NOMO-1 treated with dmso at 0.1 percent for 144 hours (cell line): ENCODE data around the gene CDKN2C.
"Not testable (repeated sequence)": the region's sequence is repeated elsewhere in the genome, so short reads cannot be mapped to it uniquely, and the experiment has no call there.

Experiments
- DNase-seq: peaks from one replicate; lab custom pipeline; 2025; ENCODE audit not compliant: unreplicated experiment; lab: John Stamatoyannopoulos, UW

Gene CDKN2C

DNA sequence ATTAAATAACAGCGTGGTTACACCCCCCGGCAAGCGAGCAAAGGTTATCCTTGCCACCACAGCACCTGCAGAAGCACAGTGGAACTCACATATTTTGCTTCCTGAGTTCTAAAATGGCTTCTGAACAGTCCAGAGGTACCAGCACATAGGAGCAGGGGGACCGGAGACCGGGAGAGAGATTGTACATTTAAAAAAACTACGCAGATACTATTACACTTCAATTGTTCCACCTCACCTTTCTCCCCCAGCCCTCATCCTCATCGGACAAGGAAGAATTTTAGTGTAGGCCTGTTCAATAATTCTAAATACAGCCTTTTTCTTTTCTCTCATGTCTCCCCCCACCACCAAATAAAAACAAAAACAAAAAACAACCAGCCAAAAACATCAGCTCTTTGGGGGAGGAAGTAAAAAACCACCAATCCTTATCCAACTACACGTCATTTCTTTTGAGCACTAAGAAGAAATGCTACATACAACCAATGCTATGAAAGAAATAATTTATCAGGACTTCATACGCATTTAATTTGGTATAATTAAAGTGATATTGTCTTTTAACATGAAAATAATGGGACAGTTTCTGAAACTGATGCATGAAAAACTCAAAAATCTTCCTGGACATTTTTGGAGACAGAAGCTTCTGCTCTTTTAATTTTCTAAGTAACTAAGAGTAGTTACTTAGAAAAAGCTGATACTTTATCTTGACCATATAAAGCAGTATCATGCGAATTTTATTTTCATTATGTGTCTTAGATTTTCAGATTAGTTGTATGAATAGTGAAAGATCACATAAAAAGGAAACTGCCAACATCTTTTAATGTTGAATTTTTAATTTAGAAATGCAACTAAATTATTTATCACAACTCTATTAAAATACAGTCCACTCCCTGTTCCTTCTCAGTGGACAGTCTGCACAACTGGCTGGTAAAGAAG lies 9.1 kb downstream of the CDKN2C start:
- DNase-seq = peak; percentile 74

DNA sequence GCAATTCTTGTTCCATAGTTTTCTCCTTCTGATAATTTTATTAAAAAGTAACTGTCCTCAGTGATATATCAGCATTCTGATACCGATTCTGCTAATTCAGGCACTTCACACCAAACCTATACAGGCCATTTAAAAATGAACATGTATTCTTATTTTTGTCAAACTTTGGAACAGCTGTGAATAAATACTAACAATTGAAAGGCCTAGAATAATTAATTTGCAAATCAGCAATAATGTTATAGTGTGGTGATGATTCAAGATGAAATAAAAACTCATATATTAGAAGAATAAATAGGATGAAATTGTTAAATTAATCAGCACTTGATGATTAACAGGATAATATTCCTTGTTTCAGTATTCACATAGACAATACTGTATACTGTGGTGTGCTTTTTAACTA lies 9.9 kb downstream of the CDKN2C start:
- DNase-seq = no peak

DNA sequence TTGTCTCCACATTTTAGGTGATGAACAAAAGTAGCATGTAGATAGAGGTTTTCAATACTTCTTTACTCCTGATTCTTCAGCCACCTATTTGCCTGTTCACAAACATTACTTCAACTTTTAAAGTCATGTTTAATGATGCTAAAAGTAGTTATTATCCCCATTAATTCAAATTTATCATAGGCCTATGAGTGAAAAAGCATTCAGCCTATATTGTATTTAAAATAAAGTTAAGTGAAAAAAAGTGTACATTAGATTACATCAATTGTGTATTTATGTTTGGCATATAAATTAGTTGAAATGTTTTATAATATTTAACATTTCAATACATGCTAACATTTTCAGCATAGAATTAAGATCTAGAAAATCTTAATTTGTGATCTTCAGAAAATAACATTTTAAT lies 10.5 kb downstream of the CDKN2C start:
- no peak for DNase-seq

DNA sequence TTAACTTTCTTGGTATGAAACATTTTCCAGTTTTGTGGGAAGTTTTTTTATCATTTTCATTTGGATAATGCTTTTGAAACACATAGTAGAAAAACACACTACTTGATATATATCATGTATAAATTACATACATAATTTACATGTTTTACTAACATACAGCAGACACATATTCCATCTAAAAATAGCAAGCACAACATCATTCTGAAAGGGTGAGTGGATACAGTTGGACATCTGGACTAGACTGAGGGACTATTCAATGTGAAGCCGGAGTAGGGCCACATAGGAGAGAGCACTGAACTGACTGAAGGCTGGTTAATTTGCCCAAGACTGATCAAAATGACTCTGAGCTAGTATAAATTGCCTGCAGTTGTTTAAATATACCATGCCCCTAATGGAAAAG lies 11.7 kb downstream of the CDKN2C start:
- DNase-seq = peak; percentile 60

DNA sequence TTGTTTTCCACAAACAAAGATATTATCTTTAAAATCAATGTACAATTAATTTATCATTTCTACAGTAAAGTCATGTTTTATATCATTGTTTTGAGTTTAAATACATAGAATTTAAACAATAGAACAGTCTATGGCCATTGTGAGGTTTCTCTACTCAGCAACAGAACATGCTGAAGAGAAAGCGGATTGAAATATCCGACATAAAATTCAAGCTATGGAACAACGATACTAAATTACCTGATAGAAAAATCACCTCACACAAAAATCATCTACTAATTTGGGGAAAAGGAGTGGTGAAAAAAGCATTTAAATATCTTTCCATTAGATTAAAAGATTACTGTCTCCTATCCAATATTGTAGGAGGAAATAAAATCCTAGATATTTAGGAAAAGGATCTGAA lies 12.6 kb downstream of the CDKN2C start:
- no peak for DNase-seq

DNA sequence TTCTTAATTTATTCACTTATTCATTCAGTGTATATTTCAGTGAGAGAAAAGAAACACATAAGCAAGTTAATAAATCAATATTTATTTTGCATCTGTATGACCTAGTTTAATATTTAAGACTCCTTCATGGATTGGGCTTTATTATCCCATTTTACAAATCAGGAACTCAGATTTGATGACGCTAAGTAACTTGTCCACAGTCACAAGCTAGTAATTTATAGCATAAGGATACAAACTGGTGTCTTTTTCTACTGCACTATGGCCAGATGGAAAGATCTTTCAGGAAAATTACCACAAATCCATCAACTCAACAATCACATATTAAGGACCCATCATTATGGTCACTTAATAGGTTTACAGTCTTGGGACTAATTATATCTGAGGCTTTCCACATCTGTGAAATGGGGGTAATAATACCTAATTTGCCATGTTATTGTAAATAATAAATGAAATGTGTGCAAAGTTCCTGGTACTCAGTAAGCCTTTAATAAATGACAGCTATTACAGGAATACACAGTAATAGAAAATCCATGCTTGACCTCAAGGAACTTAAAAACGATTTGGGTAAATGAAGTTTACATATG lies 13.3 kb downstream of the CDKN2C start:
- no peak for DNase-seq

DNA sequence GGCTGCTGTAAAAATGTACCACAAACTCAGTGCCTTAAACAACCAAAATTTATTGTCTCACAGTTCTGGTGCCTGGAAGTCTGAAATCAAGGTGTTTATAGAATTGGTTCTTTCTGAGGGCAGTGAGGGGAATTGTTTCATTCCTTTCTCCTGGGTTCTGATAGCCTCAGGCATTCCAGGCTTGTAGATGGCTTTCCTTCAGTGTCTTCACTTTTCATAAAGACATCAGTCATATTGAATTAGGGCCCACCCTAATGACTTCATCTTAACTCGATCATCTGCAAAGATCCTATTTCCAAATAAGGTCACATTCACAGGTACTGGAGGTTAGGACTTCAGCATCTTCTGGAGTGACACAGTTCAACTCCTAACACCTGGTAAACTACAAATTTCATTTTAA lies 15.0 kb downstream of the CDKN2C start:
- no peak for DNase-seq

DNA sequence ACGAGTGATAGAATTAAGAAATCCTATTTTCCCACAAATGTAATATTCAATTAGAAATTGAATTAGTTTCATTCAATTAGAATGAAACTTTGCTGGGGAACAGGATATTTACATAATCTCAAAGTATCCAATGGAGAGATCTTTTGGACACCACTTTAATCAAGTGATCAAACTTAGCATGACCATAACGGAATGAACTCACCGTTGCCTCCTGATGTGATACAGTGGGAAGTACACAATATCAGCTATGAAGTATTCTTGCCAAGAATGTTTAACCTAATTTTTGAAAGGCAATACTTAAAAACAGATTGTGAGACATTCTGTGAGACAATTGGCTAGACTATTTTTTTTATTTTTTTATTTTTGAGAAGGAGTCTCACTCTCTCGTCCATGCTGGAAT lies 16.6 kb downstream of the CDKN2C start:
- DNase-seq = no peak

DNA sequence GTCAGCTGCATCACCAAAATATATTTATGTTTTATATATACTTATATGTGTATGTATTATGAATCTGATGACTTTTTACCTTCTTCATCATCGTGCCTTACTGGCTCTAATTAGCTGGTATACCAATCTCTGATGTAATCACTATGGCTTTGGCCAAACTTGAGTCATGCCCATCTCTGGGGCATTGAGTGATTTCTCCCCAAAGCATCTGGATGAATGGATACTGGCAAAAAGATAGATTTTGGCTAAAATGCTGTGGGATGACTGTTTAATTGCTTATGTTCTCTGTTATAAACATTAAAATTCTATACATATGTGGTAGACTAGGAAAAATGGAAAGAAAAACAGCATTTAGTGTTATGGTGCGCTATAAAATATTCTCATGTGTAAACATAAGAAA lies 19.6 kb downstream of the CDKN2C start:
- no peak for DNase-seq

DNA sequence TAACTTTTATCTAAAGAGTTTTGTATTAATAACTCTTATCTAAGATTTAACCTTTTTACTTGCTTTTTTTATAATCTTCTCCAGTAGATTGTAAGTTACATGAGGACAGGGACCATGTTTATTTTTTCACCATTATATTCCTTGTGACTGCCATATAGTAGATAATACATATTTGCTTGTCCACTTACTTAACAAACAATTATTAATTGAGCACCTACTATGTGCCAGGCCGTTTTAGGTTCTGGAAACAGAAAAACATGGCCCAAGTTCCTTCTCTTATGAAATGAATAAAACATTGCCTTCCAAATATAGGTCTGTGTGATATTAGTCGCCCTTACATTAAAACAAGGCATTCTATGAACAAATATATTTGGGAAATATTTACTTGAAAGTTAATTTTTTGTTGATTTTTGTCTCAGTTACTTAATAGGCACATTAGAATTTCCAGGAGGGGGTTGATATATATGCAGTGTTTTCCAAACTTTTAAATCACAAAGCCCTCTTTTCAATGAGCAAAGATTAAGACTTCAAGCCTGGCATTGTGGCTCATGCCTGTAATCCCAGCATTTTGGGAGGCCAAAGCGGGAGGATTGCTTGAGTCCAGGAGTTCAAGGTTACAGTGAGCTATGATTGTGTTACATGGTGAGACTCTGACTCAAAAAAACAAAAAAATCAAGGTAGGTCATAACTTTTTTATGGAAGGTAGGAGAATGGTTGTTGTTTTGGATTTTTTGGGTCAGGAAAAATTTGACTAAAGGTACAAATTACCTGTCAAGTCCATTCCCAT lies 22.7 kb downstream of the CDKN2C start:
- DNase-seq = no peak

DNA sequence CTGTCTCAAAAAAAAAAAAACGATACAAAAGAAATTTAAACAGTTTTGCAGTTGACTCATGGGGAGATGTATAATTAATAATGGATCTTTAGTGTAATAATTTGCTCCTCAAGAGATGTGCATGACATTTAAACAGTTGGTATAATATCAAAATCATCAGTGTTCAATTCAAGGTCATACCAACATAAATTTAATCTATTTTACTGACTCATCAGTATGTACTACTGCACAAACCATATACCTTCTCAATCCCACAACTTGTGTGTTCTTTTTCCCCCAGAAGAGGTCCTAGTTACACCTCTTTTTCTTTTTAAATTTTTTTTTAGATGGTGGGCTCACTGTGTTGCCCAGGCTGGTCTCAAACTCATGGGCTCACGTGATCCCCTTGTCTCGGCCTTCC lies 23.6 kb downstream of the CDKN2C start:
- no peak for DNase-seq

DNA sequence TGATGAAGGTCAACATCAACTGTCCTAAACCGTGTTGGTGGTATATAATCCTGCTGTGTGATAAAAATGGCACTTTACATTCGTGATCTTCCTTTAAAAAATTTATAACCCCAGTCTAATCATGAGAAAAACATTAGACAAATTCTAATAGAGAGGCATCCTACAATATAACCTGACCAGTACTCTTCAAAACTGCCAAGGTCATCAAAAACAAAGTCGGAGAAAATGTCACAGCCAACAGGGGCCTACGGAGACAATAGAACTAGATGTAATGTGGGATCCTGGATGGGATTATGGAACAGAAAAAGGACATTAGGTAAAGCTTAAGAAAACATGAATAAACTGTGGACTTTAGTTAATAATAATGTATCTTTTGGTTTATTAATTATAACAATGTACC lies 25.0 kb downstream of the CDKN2C start:
- DNase-seq = no peak

DNA sequence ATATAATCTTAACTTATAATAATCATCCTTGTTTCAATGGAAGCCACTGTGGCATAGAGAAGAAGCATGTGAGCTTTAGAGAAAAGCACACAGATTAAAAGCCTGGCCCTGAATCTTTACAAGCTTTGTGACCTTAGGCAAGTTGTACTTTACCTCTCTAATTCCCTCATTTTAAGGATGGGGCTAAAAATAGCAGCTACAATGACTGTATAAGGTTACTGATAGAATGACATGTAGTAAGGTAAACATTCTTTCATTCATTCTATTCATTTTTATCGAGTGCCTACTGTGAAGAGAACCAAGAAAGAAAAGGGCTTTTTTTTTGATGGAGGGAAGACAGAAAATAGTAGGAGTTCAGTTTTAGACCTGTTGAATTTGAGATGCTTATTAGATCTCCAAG lies 25.6 kb downstream of the CDKN2C start:
- no peak for DNase-seq

DNA sequence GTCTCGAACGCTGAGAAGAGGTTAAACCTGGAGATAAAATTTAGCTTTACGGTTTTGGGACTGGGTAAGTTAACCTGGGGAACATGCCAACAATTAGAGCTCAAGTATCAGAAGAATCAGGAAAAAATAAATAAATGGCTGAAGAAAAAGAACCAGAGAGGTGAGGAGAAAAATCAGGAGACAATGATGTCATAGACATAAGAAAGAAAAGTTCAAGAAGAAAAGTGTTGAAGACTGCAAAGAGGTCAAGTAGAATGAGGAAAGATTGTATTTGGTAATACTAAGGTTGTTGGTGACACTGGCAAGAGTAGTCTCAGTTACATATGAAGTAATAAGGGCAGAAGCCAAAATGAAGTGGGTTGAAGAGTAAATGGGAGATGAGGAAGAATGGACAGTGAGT lies 26.0 kb downstream of the CDKN2C start:
- no peak for DNase-seq

DNA sequence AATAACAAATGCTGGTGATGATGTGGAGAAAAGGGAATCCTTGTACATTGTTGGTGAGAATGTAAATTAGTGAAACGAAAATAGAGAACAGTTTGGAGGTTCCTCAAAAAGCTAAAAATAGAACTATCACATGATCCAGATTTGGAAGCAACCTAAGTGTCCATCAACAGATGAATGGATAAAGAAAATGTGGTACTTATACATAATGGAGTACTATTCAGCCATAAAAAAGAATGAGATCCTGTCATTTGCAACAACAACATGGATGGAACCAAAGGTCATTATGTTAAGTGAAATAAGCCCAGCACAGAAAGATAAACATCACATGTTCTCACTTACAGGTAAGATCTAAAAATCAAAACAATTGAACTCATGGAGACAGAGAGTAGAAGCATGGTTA lies 29.3 kb downstream of the CDKN2C start:
- not testable (repeated sequence) for DNase-seq

DNA sequence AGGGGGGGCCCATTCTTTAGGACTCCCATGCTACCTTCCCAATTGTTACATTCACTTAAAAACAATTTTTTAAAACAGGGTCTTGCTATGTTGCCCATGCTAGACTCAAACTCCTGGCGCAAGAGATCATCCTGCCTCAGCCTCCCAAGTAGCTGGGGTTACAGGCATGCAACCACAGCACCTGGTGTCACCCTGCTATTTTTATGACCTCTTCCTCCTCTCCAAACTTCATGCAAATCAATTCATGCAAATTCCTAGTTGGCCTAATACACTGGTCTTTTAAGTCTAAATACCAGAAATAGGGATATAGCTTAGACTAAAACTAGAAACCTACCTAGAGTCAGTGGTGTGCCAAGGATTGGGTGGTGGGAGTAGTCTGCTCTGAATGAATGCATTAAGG lies 30.1 kb downstream of the CDKN2C start:
- no peak for DNase-seq

DNA sequence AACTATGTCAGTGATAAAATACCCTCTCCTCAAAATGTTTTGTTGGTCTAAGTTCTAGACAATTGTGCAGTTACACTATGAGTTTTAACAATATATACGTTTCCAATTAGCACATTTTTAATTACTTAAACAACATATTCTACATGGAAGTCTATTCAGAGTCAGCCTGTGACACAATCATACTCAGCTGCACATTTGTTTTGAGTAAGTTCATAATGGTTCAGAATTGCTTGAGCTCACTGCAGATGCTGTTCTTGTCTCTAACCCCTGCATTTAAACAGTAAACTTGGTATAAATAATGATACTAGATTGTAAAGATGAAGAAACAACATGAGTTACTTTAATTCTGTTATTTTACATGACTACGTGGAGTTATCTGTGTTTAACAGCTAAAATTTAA lies 30.6 kb downstream of the CDKN2C start:
- DNase-seq = no peak

DNA sequence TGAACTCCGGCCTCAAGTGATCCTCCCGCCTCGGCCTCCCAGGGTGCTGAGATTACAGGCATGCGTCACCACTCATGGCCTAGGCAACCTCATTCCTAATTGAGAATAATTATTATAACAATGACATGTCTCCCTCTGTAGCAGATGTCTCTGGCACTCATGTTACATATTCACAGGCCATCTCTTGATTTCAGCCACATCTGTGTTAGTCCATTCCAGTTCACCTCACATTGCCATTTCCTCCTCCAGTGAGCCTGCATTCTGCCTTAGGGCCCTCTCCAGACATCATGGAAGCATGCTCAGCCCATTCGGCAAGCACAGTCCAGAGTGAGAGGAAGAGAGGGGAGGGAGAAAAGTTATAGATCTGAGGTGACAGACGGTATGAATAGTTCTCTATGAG lies 32.5 kb downstream of the CDKN2C start:
- DNase-seq = no peak

DNA sequence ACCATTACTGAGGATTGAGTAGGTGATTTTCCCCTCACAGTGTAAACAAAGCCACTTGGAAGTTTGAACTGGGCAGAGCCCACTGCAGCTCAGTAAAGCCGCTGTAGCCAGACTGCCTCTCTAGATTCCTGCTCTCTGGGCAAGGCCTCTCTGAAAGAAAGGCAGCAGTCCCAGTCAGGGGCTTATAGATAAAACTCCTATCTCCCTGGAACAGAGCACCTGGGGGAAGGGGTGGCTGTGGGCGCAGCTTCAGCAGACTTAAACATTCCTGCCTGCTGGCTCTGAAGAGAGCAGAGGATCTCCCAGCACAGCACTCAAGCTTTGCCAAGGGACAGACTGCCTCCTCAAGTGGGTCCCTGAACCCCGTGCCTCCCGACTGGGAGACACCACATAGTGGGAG lies 35.5 kb downstream of the CDKN2C start:
- not testable (repeated sequence) for DNase-seq

DNA sequence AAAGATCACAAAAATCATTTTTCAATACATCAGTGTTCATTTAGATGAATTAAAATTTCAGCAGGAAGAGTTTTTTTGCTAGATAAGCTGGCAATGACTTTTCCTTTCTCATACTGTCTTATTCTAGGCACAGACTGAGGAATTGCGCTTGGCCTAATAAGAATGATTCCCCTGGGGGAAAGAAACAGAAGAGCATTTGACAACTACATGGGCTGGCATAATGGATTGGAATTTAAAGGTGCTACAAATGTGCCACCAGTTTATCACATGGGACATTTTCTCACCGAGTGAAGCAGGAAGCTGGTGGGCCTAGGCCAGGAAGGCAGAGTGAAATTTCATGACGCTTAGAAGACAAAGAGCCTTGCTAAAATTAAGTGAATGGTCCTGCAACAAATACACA lies 39.3 kb downstream of the CDKN2C start:
- no peak for DNase-seq

DNA sequence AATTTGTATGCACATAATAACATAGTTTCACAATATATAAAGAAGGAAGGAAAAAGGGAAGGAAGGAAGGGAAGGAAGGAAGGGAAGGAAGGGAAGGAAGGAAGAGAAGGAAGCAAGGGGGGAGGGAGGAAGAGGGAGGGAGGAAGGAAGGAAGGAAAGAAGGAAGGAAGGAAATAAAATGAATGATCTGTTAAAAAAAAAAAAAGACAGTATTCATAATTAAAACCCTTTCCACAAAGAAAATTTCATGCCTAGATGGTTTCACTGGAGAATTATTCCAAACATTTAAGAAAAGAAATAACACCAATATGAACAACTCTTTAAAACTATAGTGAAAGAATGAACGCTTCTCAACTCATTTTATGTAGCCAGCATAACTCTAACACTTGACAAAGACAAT lies 44.8 kb downstream of the CDKN2C start:
- DNase-seq = no peak

DNA sequence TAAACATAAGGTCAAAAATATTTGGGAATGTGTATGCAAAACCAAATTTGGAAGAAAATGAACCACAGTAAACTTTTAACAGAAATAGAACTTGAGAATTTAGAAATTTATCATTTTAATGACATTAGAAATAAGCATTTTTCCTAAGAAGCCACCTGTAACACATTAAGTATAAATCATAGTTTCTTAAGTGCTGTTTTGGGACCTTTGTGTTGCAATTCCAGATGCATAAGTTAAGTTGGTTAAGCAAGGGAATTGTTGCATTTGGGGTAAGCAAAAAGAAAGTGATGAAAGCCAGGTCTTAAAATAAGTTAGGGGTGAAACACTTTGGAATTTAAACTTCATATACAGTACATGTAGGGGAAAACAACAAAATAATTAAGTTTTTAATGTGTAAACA lies 49.8 kb downstream of the CDKN2C start:
- no peak for DNase-seq
